GM12891 (cell line): Measurements from ENCODE around the gene MAPK13.

Source experiments
- DNase-seq: peaks from one replicate; pipeline ENCODE4 v3.0.0; 2011; ENCODE audit warnings: low spot score; ENCODE audit not compliant: insufficient read length
- FAIRE-seq: peaks from 2 replicates; lab custom pipeline; 2011; peaks lifted over from hg19 to GRCh38; lab: Jason Lieb, UNC
- PAX5 ChIP-seq: IDR thresholded peaks from 2 replicates; pipeline ENCODE4 v1.6.1; 2011; ENCODE audit warnings: low read length, moderate library complexity, mild to moderate bottlenecking; ENCODE audit not compliant: insufficient read depth, severe bottlenecking
- POLR2A ChIP-seq: IDR thresholded peaks from 2 replicates; pipeline ENCODE4 v1.6.1; 2011; ENCODE audit warnings: low read depth, low read length, control low read depth
- POLR2AphosphoS5 ChIP-seq: IDR thresholded peaks from 2 replicates; pipeline ENCODE4 v1.6.1; 2011; ENCODE audit warnings: low read depth, low read length, control low read depth
- POU2F2 ChIP-seq: IDR thresholded peaks from 2 replicates; pipeline ENCODE4 v1.6.1; 2011; ENCODE audit warnings: low read depth, mild to moderate bottlenecking, control low read depth, low read length, moderate library complexity
- SPI1 ChIP-seq: IDR thresholded peaks from 2 replicates; pipeline ENCODE4 v1.6.1; 2011; ENCODE audit warnings: low read depth, low read length, control low read depth
- TAF1 ChIP-seq: IDR thresholded peaks from 2 replicates; pipeline ENCODE4 v1.6.1; 2011; ENCODE audit warnings: low read depth, low read length, control low read depth

The MAPK13 gene

DNA sequence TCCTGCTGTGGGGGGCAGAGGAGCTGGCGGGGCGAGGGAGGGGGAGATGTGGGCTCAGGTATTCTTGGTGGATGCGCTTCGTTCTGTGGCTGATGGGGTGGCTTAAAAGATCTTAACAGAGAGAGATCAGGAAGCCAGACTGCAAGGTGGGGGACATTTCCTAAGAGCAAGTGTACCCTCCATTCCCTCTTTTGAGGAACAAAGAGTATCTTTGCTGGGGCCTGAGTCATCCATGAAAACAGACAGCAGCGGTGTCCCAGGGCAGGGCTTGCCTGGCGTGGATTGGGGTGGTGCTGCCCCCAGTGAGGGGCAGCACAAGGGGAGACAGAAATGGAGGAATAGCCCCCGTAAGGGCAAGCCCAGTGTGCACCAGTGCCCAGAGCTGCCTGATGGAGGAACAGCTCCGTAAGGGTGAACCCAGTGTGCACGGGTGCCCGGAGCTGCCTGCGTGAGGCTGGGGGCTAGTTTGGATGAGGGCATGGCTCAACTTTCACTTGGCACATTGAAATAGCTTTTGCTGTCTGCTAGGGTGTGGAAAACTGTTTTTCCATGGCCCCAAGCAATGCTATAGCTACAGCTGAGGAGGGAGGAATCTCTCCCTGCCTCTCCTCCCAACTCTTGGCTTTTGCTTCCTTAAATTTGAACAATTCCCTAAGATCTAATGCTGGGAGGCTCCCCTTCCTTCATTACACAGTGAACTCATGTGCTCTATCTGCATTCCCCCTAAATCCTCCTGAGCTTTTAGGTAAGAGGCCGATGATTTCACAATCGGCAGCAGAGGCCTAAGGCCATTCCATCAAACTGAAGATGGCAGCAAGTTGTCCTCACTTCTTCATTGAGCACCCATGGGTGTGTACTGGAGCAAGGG is 12.9 kb downstream of the MAPK13 start:
- no peak for FAIRE-seq
- TF ChIP-seq POLR2AphosphoS5 (no peak), SPI1 (no peak), POLR2A (no peak), TAF1 (no peak), PAX5 (no peak), POU2F2 (no peak)
- DNase-seq = no peak

DNA sequence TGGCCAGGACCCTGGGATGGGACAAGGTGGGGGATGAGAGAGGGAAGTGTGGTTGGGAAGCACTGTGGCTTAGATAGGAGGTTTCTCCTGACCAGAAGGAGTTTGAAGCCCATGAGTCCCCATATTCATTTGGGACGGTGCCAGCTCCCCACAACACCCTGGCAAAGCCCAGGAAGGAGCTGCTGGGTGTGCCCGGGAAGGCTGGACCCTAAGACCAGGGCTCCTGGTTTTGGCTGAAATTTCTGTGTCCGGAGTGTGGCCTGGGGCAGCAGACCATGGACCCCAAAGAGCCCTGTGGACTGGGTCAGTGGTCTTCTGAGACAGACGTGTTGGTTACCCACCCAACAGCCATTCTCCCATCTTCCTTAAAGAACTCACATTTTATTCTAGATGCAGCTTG is 15.2 kb downstream of the MAPK13 start:
- no peak for FAIRE-seq
- no peak for DNase-seq
- TF ChIP-seq TAF1 (no peak), POLR2A (no peak), PAX5 (no peak)

DNA sequence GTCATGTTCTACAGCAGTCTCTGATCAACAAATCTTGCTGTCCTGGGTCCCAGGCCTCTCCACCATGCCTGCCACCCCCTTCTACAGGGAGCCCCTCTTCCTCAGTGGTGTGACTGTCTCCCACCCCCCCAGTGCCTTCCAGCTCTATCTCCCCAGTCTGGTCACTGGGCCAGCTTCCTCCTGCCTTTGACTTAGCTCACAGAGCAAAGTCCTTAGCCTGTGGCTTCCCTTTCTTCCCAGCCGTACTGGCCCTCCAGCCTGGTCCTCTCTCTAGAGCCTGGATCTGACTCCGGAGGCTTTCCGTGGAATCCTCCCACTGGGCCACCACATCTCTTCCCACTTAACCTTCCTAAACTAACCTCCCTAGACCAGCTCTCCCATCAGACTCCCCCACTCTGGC is 17.0 kb downstream of the MAPK13 start:
- DNase-seq (no peak), FAIRE-seq (no peak)
- no peak for TF ChIP-seq POLR2A
- TF ChIP-seq PAX5 = no peak
- no peak for TF ChIP-seq POU2F2
- TF ChIP-seq SPI1 = no peak
- no peak for TF ChIP-seq TAF1
- no peak for TF ChIP-seq POLR2AphosphoS5

- FAIRE-seq (no peak), DNase-seq (no peak)
- TF ChIP-seq POU2F2 (no peak), SPI1 (no peak), POLR2A (no peak), POLR2AphosphoS5 (no peak)
These were observed 19.2 kb downstream of the MAPK13 start for GRCh38 chr6:36149476-36149875.

DNA sequence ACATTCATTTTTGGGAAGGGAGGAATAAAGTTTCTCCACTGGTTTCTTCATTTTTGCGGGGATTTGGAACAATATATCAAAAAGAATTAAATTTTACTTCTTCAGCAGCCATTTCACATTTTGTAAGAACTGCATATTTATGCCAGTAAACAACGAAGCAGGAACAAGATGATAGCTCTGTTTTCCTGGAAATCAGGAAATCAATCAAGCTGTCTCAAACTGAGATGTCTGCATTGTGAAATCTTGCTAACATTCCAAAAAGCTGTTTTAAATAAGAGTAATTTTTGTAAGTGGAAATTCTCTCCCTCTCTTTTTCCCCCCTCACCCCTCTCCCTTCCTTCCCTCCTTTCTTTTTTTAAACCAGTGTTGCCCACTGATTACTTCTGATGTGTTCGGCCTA is 20.0 kb downstream of the MAPK13 start:
- TF ChIP-seq POU2F2 (no peak), SPI1 (no peak), PAX5 (no peak), POLR2AphosphoS5 (no peak)
- no peak for DNase-seq
- no peak for FAIRE-seq

DNA sequence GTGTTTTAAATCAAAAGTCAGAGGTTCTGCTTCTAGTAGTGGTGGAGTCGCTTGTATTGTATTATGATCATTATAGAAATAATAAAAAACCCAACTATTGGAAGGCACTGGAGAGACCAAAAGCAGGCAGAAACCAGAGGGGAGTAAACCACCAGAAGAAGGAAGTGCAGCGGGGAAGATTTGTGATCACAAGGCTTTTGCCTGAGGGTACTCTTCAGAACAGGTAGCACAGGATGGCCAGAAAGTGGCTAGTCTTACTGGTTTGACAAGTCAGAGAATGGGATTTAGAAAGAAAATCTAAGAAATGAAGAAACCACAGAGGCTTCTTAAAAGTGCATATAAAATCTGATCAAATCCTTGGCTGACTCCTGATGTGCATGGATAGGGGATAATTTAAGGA is 24.0 kb downstream of the MAPK13 start:
- TF ChIP-seq TAF1 (no peak), PAX5 (no peak), POU2F2 (no peak), SPI1 (no peak), POLR2AphosphoS5 (no peak), POLR2A (no peak)
- FAIRE-seq = no peak
- no peak for DNase-seq

DNA sequence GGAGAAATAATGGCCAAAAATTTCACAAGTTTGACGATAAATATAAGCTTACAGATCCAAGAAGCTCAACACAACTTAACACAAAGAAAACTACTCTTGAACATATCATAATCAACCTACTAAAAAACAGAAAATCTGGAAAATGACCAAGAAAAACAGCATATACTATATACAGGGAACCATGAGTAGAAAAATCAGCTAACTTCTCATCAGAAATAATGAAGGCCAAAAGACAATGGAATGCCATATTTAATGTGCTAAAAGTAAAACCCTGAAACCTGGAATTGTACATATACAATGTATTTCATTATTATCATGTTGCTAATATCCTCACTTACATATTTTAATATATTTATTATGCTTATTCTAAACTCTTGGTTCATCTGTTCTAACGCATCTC is 25.3 kb downstream of the MAPK13 start:
- no peak for TF ChIP-seq POLR2A
- TF ChIP-seq TAF1 = no peak
- no peak for TF ChIP-seq SPI1
- TF ChIP-seq POU2F2 = no peak
- no peak for TF ChIP-seq POLR2AphosphoS5
- TF ChIP-seq PAX5 = no peak
- DNase-seq = no peak
- FAIRE-seq = no peak

GRCh38 chr6:36160147-36160760 is 29.9 kb downstream of the MAPK13 start:
- TF ChIP-seq POU2F2 (no peak), PAX5 (no peak), TAF1 (no peak), POLR2AphosphoS5 (no peak), POLR2A (no peak), SPI1 (no peak)
- FAIRE-seq (no peak), DNase-seq (no peak)

- no peak for TF ChIP-seq POLR2A
- TF ChIP-seq TAF1 = no peak
- TF ChIP-seq POLR2AphosphoS5 = no peak
- no peak for TF ChIP-seq PAX5
- TF ChIP-seq SPI1 = no peak
- no peak for TF ChIP-seq POU2F2
- FAIRE-seq (peak; percentile 64), DNase-seq (no peak)
These were observed 39.0 kb downstream of the MAPK13 start for GRCh38 chr6:36169023-36170007.
